SIG-M5 treated with dmso at 0.1 percent for 504 hours (cell line): Measurements from ENCODE around the gene COA3.

Source experiments
- DNase-seq: peaks from one replicate; lab custom pipeline; 2025; ENCODE audit not compliant: unreplicated experiment; lab: John Stamatoyannopoulos, UW

Gene COA3

GRCh38 chr17:42754782-42755181 is 43.7 kb downstream of the COA3 start:
- no peak for DNase-seq

GRCh38 chr17:42751628-42752027 is 46.9 kb downstream of the COA3 start:
- no peak for DNase-seq

- DNase-seq: peak; percentile 45
These were observed 47.7 kb downstream of the COA3 start for GRCh38 chr17:42750739-42751344.

- DNase-seq: no peak
These were observed 49.4 kb downstream of the COA3 start for GRCh38 chr17:42748908-42749798.

- DNase-seq: no peak
These were observed 50.1 kb downstream of the COA3 start for GRCh38 chr17:42748202-42748907.
